ENCODE measurements around the gene MAL.

MAL gene

DNA sequence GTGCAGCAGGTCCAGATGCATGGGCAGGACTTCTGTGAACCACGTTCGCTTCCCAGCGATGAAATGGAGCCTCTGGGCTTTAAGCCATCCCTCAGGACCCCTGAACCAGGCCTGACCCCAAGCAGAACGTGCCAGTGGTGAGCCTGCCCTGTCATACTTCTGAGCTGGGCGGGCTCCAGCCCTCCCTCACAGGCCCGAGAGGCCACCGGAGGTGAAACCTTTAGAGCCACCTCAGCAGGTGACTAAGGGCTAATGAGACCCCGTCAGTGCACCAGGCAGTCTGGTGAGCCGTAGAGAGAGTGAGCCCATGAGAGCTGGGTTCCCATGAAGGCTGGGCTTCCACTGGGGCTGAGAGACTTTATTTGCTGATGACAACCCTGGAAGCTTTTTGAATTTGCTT, 8.9 kb upstream of the MAL start:
- no peak for DNase-seq (ENCODE audit: low read depth)

DNA sequence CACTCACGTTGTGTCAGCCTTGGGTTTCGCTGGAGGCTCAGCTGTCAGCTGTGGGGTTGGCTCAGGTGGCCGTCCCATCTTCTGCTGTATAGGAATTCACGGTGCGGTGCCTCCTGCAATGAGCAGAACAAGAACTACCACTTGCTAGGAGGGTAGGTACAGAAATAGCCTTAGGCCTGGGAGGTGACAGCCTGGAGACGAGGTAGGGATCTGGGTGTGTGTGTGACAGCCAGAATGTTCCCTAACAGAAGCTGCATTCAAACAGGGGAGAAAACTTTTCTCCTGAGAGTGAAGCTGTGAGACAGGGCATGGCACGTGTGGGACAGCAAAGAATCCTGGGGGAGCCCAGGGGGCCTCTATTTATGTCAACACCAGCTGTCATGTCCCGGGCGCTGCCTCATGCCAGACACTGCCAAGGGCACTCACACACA, 8.4 kb upstream of the MAL start:
- DNase-seq (ENCODE audit: low read depth), result no peak

DNA sequence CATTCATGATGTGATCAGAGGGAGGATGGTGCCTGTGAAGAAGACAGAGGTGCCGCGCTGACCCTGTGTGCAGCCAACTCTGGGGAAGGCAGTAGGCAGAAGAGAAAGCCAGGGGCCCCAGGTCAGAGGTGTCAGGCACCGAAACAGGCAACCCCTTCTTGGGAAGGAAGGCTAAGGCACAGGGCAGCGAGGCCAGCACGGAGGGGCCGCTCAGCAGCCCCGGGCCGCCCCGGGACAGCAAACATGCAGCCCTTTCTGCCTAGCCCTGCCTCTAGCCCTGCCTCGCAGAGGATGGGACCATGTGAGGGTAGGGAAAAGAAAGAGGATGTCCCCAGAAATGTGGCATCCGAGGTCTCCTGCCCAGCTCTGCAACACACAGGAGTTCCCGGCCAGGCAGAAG, 7.7 kb upstream of the MAL start:
- no peak for DNase-seq (ENCODE audit: low read depth)

DNA sequence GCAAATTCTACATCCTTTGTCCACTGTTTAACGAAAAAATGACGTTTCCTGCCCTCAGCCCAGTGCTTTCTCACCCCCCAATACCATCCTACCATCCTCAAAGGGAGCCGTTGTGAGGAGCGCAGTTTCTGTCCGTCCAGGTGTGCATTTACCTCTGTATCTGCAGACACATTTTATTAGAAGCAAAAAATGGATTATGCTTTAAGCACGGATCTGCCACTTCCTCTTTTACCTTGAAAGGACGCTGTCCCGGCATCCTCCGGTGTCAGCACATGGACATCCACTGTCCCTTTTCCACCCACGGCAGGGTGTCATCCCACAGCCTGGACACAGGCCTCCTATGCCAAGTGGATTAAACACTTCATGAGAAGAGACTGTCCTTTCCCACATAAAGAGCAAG, 7.2 kb upstream of the MAL start:
- no peak for DNase-seq (ENCODE audit: low read depth)

DNA sequence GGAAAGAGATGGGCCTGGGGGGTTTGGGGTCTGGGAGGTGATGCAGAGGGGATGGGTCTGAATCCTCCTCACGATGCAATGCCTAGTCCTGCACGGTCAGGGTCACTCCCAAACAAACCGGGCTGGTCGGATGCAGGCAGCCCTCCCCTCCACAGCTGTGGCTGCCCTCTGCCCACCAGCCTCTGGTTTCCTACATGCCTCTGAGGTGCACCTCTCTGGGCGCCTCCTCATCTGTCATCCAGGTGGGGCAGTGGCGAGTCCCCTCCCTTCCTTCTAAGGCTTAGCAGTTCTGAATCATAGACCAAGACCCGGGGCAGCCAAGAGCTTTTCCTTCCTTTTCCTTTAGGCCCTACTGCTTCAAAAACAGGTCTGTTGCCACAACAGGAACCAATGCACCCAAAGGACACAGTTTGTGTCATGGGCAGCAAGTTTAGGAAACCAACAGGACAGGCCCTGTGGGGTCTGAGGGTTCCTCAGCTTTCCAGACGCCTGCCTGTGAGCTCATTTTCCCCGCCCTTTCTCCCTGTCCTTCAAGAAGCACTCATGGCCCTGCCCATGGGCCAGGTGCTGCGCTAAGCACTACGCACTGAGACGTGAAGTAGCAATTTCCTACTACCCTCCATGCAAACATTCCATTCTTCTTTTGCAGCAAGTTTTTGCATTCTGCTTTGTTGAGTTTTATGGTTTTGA, 6.5 kb upstream of the MAL start:
- DNase-seq (ENCODE audit: low read depth), result no peak

DNA sequence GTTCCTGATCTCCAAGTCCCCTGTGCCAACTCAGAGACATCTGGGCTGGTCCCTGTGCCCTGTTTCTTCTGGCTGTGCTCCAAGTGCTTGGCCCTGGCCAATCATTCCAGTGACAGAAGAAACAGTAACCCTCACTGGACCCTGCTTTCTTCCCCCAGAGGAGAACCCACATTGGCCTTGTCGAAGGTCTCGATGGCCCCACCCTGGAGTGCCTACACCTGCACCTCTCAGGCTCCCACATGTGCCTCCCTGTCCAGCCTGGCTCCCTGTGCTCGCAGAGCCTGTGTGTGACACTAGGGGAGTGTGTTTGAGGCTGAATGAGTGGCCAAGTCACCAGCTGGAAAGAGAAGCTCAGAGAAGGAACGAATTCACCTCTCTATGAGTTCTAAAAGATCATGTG, 5.9 kb upstream of the MAL start:
- DNase-seq (ENCODE audit: low read depth), result no peak

DNA sequence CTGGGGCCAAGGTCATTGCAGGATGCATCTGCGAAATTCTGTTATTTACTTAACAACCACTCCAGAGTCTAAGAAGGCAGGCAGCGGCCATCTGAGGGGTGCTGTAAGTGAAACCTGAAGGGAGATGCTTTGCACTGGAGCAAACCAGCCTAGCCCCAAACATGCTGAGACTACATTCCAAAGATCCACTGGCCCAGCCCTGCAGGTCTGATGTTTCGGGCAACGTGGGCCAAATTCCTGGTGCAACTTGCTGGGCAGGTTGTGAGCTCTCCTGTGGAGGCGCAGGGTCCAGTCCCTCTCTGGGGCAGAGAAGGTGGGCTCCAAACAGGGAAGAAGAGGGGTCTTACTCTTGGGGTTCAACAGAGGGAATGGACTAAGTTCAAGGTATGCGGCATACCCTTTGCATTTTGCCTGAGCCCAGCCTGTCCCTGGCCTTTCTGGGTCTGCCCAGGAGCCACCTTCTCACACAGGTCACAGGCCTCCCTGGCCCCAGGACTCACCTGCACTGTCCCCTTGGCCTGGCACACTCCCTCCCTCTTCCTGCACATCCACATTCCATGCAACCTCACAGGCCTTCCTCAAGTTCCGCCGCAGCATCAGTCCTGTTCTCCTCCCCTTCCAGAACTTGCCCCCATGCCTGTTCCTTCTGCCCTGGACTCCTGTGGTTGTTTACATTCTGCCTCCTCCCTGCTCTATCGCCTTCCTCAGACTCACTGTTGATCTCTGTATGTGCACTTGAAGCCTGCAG, 5.1 kb upstream of the MAL start:
- no peak for DNase-seq (ENCODE audit: low read depth)

DNA sequence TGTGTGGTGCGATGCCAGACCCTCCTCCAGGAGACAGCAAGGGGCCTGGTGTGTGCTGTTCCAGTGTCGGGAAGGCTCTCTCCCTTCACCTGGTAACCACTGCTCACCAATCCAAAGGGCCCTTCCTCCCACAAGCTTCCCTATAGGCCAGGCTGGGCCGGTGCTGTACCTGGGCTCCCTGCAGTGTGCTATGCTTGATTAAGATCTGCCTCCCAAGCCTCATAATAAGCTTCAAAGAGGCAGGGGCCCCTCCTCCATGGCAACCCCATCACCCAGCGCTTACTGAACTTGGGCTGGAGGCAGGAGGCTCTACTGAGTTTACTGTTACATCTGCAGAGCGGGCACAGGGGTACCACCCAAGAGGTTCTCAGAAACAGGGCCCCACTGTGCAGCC, 4.5 kb upstream of the MAL start:
- no peak for DNase-seq (ENCODE audit: low read depth)

DNA sequence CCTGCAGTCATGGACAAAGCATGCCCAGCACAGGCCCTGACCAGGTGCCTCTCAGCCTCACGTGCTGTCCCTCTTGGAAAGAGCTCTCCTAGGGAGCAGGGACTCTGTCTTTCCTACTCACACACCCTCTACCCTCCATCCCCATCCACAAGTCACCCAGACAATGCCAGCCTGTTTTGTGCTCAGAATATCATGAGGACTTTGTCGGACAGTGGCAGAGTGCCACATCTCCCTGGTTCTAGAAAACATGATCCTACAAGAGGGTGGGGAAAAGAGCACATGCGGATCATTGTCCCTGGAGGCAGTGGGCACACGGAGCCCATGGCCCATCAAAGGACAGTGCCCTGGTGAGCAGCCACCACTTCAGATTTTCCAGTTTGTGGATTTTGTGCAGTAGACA, 3.7 kb upstream of the MAL start:
- DNase-seq (ENCODE audit: low read depth), result no peak

DNA sequence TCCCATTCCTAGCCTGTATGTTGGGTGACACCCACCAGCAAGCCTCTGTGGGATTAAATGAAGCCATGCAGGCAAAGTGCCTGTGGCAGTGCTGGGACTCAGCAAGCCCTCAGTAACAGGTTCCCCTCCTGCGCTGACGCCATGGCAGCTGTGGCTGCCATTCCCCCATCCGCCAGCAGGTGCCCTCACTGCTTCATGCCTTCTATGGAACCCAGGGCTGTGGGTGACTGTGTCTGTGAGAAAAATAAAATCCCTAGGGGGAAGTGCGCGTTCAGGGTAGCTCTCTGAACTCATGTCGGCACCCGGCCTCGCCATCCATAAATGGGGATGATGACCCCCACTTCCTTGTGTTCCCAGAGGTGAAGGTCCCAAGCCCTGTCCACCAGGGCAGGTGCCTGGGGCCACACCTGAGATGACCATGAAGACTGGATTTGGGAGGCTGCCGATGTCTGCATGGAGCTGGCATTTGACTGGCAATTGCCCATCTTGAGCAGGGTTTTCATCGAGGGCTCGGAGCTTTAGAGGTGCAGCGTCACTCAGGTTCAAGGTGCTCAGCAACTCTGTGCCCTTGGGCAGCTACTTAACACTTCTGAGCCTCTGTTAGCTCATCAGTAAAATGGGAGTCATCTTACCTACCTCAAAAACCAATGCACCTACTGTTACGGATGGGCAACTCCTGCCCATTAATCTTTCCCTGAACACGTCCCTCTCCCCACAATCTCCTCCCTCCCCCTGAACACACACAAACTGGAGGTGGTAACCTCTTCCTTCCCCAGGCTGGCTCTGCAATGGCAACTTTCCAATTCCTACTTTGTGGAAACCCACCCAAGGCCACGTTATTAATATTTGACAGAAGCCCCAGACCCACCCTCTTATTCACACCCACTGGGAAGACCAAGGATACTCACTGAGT, 2.9 kb upstream of the MAL start:
- DNase-seq (ENCODE audit: low read depth), result no peak

DNA sequence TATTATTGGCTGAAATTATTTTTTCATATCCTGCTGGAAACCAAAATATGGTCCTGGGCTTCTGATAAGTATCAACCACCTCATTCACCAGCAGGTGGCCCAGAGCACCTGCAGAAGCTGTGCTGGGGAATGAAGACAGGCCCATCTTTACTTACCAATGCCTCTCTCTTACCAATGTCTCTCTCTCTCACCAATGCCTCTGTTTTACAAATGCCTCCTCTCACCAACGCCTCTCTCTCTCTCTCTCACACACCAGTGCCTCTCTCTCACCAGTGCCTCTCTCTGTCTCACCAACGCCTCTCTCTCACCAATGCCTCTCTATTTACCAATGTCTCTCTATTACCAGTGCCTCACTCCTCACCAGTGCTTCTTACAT, 2.3 kb upstream of the MAL start:
- DNase-seq (ENCODE audit: low read depth), result no peak

DNA sequence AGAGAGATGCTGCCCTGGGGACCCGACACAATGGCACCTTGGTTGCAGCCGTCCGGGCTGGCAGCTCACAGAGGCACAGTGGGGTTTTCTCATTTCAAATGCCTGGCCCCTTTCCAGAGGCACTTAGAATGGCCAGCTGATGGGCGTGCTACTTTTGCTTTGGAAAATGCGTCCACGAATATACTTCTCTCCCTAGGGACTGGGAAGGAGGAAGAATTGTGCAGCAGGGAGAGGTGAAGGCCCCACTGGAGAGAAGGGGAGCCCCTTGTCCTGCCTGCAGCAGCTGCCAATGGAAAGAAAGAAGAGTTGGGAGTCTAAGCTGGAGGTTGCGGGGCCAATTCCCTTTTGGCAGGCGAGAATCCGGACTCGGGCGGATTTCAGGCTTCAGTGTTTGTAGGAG, 1.1 kb upstream of the MAL start:
- no peak for DNase-seq (ENCODE audit: low read depth)

DNA sequence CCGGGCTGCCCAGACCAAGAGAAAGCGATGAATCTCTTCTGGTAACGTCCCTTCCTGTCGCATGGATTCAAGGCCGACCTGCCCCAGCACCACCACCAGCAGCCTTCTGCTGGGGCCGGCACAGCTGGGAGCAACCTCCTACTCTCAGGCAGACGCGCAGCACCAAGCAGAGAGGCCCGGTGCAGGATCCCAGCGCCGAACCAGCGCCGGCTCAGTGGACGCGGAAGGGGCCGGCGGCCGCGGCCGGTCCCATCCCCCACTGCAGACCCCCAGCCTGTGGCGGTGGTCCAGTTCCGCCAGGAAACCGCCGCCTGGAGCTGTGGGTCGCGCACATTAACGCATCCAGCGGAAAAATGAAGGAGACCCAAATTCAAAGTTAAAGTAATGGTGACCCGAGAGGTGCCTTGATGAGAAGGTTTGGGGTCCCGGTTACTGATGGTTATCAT, 525 bp upstream of the MAL start:
- no peak for DNase-seq (ENCODE audit: low read depth)

DNA sequence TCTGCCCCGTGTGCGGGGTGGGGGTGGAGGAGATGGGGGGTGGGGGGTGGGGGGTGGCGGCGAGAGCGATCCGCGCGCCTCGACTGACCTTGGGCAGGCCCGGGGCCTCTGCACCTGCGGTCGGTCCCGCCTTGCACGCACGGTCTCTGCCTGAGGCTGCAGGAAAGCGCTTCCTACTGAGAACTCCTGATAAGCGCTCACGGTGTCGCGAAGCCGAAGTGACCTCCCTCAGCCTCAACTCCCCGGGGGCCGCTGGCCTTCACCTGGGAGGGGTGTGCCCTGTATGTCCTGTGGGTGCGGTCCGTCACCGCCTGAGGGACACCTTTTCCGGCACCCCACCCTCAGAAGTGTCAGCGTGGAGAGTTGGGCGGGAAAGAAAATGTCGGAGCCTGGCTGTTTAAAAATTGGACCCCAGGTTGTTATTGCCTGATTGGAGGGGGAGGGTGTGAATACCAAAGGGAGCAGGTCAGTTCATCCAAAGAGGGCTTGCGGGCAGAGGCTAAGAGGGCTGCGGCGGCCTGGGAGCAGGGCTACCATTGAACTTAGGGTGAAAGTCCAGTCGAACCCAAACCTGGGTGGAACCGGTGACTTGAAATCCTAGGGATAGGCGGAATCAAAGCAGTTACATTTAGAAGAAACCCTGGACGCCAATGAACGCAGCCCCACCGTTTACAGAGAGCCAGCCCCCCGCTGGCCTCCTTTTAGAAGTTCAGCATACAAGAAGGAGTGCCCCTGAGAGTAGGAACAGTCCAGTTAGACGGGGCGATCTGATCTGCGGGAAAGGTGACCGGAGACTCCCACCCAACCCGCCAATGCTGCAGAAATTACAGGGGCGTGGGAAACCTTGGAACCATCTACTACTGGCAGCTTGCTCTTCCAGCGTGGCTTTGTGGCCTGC, 1.2 kb downstream of the MAL start:
- no peak for DNase-seq (ENCODE audit: low read depth)

DNA sequence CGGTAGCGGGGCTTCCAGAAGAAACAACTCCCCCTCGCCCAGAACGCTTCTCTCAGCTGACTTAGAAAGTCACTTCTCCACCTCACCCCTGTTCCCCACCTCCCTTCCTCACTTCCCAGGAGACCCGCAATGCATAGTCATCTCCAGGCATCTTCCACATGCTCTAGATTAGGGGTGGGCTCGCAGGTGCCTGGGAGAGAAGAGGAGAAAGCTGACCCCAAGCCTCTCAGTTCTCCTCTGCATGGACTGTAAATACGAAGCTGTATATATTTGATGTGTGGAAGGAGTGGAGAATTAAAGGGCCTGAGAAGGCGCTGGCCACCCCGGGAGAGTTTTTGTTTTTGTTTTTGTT, 1.8 kb downstream of the MAL start:
- no peak for DNase-seq (ENCODE audit: low read depth)

DNA sequence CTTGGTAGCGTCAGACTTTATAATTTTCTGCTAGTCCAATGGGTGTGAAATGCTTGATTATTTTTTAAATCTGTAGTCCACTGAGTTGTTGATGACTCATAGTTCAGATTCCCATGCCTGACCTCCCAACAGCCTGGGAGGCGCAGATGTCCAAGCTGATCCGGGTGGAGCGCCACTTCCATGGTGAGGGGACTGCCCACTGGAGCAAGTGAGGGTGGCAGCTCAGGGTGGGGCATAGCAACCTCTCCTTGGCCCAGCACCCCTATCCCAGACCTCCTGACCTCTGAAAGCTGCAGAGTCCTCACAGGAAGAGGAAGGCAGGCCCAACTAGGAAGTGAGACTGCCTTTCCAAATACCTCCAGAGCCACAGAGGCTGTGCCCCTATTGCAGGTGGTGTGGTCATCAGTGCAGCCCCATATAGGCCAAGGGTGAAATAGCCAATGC, 4.4 kb downstream of the MAL start:
- no peak for DNase-seq (ENCODE audit: low read depth)

DNA sequence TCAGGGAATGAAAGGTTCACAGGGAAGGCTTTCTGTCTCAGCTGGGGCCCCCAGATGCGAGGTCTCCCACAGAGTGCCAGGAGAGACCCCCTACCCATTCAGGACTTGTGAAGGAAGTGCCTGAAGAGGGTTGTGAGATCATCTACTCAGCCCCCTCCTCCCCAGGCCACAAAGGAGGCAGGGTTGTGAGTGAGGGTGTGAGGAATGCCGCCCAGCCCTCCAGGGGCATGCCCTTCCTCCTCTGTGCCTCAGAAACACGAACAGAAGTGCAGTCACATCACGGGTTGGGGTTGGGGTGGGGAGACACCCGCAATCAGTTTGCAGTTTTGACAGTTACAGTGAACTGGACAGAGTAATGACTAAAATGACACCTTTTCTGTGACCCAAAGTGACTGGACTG, 5.0 kb downstream of the MAL start:
- no peak for DNase-seq (ENCODE audit: low read depth)

DNA sequence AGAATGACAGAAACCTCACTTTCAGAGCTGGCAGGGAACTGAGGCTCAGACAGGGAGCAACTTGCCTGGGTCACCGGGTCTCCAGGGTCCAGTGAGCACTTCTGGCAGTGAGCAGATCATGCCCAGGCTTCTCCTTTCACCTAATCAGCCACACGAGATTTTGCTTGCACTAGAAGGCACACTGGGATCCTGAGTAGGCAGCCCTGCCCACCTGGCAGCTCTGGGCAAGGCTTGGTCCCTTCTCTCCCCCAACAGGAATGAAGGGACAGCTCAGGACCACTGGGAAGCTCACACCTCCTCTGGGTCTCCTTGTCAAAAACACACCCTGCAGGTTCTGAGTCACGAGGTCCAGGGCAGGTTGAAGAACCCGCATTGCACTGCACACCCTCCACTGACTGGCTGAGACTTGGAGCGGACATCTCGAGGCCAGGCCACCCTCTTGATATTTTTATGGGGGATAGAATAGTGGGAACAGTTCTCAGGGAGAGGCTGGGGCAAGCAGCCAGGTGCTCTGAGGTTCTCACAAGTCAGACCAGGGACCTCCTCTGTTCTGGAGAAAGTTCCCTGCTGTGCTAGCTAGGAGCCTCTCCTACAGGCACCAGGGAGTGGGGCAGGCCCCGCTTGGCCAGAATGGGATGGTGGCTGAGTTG, 5.7 kb downstream of the MAL start:
- no peak for DNase-seq (ENCODE audit: low read depth)

DNA sequence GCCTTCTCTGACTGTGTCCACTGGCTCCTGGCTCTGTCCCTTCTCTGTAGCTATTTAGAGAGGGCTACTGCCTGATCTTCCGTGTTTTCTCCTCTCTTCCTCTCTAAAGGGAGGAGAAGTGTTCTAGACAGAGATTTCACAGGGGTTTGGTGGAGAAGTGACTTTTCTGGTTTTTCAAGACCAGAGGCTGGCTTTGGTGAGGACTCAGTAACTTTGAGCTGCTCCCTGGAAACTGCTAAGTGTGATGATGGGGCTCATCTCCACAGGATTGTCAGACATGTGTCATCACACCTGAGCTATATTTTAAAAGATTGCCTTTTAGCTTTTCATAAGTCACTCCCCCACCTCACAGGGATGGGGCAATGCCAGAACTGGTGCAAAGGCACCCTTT, 6.2 kb downstream of the MAL start:
- no peak for DNase-seq (ENCODE audit: low read depth)

DNA sequence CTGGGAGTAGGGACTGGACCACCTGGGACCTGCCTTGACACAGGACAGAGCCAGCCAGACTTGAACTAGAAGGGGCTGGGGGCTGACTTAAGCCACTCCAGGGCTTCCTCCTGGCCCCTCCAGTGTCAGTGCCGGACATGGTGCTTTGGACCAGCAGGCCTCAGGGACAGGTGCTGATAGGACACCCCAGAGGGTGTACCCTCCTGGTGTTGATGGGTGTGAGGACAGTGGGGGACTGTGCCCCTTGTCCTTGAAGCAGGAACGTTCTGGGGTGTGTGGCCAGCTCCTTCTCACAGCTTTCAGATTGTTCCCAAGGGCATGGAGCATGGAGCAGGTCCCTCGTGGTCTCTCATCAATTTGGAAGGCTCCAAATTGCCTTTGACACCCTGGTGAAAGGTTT, 6.8 kb downstream of the MAL start:
- no peak for DNase-seq (ENCODE audit: low read depth)

DNA sequence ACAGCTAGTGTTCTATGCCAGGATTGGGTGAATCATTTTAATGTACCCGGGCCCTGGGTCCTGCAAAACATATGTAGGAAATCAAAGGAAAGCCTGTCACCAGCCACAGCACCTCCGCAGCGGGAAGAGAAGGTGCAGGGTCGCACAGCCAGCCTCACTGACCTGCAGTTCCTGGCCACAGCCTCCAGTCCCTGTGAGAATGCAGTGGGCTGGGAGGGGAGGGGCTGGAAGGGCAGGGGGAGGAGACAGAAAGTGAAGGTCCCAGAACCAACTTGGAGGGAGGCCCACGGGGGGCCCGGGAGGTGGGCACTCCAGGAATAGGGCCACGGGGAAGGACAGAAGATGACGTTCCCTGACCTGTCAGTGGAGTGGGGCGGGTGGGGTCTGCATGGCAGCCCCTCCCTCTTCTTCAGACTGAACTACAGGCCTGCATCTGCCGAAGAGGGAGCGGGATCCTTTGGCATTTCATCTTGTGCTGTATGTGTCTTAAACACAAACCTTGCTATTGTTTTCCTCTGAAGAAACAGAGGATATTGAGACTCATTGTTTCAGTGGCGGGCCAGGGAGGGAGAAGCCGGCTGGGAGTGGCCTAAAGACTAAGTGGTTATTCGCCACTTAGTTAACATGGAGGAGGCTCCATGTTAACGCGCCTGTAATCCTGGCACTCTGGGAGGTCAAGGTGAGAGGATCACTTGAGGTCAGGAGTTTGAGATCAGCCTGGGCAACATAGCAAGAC, 7.5 kb downstream of the MAL start:
- no peak for DNase-seq (ENCODE audit: low read depth)

Measured in HS-27A (cell line).